Measurements from ENCODE around the gene ZBTB16. TPM values are rescaled to one million over a fixed set of nuclear protein-coding genes. Genes with fewer than 3 reads are reported as not detected.

The ZBTB16 gene
- total and polyA plus RNA-seq, 9 donors: 12.7 to 160 (median 68.7) TPM

- Histone ChIP-seq H3K27ac (no peak overlapping the region), H3K36me3 (no peaks in the 10 kb centered on the region), H3K9me3 (no peaks in the 10 kb centered on the region), H3K27me3 (no peaks in the 10 kb centered on the region), H3K4me3 (no peak overlapping the region), H3K4me1 (ENCODE audit: insufficient read depth) (peaks cover 12% of the 10 kb centered on the region)
- intact Hi-C loops (cut with DNase I): no loop called here
- no peak for DNase-seq
- WGBS, 3 donors: 95 to 98% (median 95%) methylated on average over 11 of the region's 11 CpGs
- TF ChIP-seq CTCF (IDR thresholded peaks at IDR 0.05) (no peak), EP300 (IDR thresholded peaks at IDR 0.05) (no peak), POLR2A (IDR thresholded peaks at IDR 0.05) (no peak)
Measured at GRCh38 chr11:114123692-114124330, 64.3 kb downstream of the ZBTB16 start.

- intact Hi-C loops (cut with DNase I): no loop called here
- Histone ChIP-seq H3K27me3 (no peaks in the 10 kb centered on the region), H3K36me3 (no peaks in the 10 kb centered on the region), H3K4me3 (no peak overlapping the region), H3K27ac (no peak overlapping the region), H3K9me3 (no peaks in the 10 kb centered on the region), H3K4me1 (ENCODE audit: insufficient read depth) (peaks cover 15% of the 10 kb centered on the region)
- DNase-seq: no peak
- WGBS, 3 donors: 90 to 92% (median 92%) methylated on average over 5 of the region's 5 CpGs
- TF ChIP-seq EP300 (IDR thresholded peaks at IDR 0.05) (no peak), POLR2A (IDR thresholded peaks at IDR 0.05) (no peak), CTCF (IDR thresholded peaks at IDR 0.05) (no peak)
Measured at GRCh38 chr11:114124601-114125144, 65.2 kb downstream of the ZBTB16 start.

GRCh38 chr11:114125531-114125930 lies 66.0 kb downstream of the ZBTB16 start:
- Histone ChIP-seq H3K27ac (no peak overlapping the region), H3K4me1 (ENCODE audit: insufficient read depth) (peaks cover 20% of the 10 kb centered on the region), H3K36me3 (no peaks in the 10 kb centered on the region), H3K4me3 (no peak overlapping the region), H3K9me3 (no peaks in the 10 kb centered on the region), H3K27me3 (no peaks in the 10 kb centered on the region)
- DNase-seq: no peak
- no peak for TF ChIP-seq CTCF (IDR thresholded peaks at IDR 0.05)
- no peak for TF ChIP-seq EP300 (IDR thresholded peaks at IDR 0.05)
- TF ChIP-seq POLR2A (IDR thresholded peaks at IDR 0.05): no peak
- 87 to 92% (median 88%) methylated on average over 7 of the region's 7 CpGs for WGBS, 3 donors
- intact Hi-C loops (cut with DNase I): no loop called here

GRCh38 chr11:114125959-114126358 lies 66.4 kb downstream of the ZBTB16 start:
- H3K27ac ChIP-seq: no peak overlapping the region
- no peaks in the 10 kb centered on the region for H3K9me3 ChIP-seq
- no peak for DNase-seq
- WGBS, 3 donors: 85 to 90% (median 86%) methylated on average over 2 of the region's 2 CpGs
- H3K4me3 ChIP-seq: no peak overlapping the region
- no peaks in the 10 kb centered on the region for H3K27me3 ChIP-seq
- intact Hi-C loops (cut with DNase I): no loop called here
- no peak for TF ChIP-seq POLR2A (IDR thresholded peaks at IDR 0.05)
- no peak for TF ChIP-seq EP300 (IDR thresholded peaks at IDR 0.05)
- TF ChIP-seq CTCF (IDR thresholded peaks at IDR 0.05): no peak
- H3K36me3 ChIP-seq: no peaks in the 10 kb centered on the region
- H3K4me1 ChIP-seq (ENCODE audit: insufficient read depth): peaks cover 18% of the 10 kb centered on the region

Data from ovary (tissue), 9 donors.